PC-9 (cell line): ENCODE results near the gene GPER1.

ENCODE experiments used
- EZH2 ChIP-seq: fragments of 200-600 bp; sonication (generic); IDR thresholded peaks from 2 replicates; pipeline ENCODE4 v1.8.0; 2017; ENCODE audit warnings: antibody characterized with exemption, low read depth
- TF ChIP-seq, protein P1 (sequence below): fragments of 200-600 bp; sonication (generic); conservative IDR thresholded peaks from 2 replicates; pipeline ENCODE4 v1.6.1; 2017; ENCODE audit warnings: mixed run types, antibody characterized with exemption, mild to moderate bottlenecking, moderate library complexity

DNA sequence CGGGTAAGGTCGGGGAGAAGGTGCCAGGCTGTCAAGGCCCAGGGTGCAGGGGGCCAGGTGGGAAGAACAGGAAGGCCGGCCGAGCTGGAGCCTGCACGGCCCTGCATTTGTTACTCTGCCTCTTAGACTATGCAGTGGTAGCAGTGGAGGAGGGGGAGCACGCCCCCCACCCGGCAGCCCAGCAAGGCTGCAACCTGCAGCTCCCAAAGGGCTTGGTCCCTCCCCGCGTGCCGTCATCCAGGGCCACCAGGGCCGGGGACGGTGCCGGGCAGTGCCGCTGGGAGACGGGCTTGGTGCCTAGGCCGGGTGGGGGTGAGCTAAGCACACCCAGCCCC, 7.0 kb upstream of the GPER1 start:
- TF ChIP-seq, protein P1, sequence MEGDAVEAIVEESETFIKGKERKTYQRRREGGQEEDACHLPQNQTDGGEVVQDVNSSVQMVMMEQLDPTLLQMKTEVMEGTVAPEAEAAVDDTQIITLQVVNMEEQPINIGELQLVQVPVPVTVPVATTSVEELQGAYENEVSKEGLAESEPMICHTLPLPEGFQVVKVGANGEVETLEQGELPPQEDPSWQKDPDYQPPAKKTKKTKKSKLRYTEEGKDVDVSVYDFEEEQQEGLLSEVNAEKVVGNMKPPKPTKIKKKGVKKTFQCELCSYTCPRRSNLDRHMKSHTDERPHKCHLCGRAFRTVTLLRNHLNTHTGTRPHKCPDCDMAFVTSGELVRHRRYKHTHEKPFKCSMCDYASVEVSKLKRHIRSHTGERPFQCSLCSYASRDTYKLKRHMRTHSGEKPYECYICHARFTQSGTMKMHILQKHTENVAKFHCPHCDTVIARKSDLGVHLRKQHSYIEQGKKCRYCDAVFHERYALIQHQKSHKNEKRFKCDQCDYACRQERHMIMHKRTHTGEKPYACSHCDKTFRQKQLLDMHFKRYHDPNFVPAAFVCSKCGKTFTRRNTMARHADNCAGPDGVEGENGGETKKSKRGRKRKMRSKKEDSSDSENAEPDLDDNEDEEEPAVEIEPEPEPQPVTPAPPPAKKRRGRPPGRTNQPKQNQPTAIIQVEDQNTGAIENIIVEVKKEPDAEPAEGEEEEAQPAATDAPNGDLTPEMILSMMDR, result no peak
- TF ChIP-seq EZH2, result no peak
